Ishikawa (cell line): ENCODE data around the gene ZEB2.

Source experiments
- CEBPB ChIP-seq: IDR thresholded peaks from 2 replicates; pipeline ENCODE4 v1.6.1; 2012
- CREB1 ChIP-seq: IDR thresholded peaks from 2 replicates; pipeline ENCODE4 v1.6.1; 2012; ENCODE audit warnings: low read depth
- EGR1 ChIP-seq: IDR thresholded peaks from 2 replicates; pipeline ENCODE4 v1.6.1; 2012
- EP300 ChIP-seq: IDR thresholded peaks from 2 replicates; pipeline ENCODE4 v1.6.1; 2012; ENCODE audit warnings: borderline replicate concordance
- FOXM1 ChIP-seq: IDR thresholded peaks from 2 replicates; pipeline ENCODE4 v1.6.1; 2012; ENCODE audit warnings: low read depth, borderline replicate concordance
- NFIC ChIP-seq: IDR thresholded peaks from 2 replicates; pipeline ENCODE4 v1.6.1; 2012
- RAD21 ChIP-seq: IDR thresholded peaks from 2 replicates; pipeline ENCODE4 v1.6.1; 2012; ENCODE audit warnings: low read depth
- TAF1 ChIP-seq: IDR thresholded peaks from 2 replicates; pipeline ENCODE4 v1.6.1; 2012; ENCODE audit warnings: low read depth, mild to moderate bottlenecking
- TCF12 ChIP-seq: IDR thresholded peaks from 2 replicates; pipeline ENCODE4 v1.6.1; 2012; ENCODE audit warnings: low read depth
- TEAD4 ChIP-seq: IDR thresholded peaks from 2 replicates; pipeline ENCODE4 v1.6.1; 2012
- YY1 ChIP-seq: IDR thresholded peaks from 2 replicates; pipeline ENCODE4 v1.6.1; 2012; ENCODE audit warnings: low read depth
- ZBTB7A ChIP-seq: IDR thresholded peaks from 2 replicates; pipeline ENCODE4 v1.6.1; 2012; ENCODE audit warnings: low read depth
- TF ChIP-seq, protein P1 (sequence below): IDR thresholded peaks from 2 replicates; pipeline ENCODE4 v1.6.1; 2012
- TF ChIP-seq, protein P2 (sequence below): IDR thresholded peaks from 2 replicates; pipeline ENCODE4 v1.6.1; 2012; ENCODE audit warnings: low read depth, mild to moderate bottlenecking
- TF ChIP-seq, protein P3 (sequence below): IDR thresholded peaks from 2 replicates; pipeline ENCODE4 v1.6.1; 2012

The ZEB2 gene

DNA sequence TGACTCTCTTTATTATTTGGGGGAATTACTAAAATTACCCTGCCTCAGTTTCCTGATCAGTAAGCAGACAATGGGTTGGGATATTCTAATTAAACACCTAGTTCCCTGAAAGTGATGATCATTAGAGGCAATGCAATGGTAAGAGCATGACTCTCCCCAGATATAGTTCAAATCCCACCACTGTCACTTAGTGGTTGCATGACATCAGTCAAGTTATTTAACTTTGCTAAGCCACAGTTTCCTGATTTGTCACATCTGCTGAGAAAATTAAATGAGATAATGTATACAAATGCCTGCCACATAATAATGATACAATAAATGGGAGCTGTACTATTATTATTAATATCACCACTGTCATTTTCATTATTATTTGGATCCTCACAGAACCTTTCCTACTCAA is 29.9 kb downstream of the ZEB2 start:
- TF ChIP-seq TAF1 (no peak), TCF12 (no peak), FOXM1 (no peak), NFIC (no peak), RAD21 (no peak), TEAD4 (no peak), CEBPB (no peak)
- TF ChIP-seq, protein P1, sequence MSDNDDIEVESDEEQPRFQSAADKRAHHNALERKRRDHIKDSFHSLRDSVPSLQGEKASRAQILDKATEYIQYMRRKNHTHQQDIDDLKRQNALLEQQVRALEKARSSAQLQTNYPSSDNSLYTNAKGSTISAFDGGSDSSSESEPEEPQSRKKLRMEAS = no peak
- TF ChIP-seq, protein P2, sequence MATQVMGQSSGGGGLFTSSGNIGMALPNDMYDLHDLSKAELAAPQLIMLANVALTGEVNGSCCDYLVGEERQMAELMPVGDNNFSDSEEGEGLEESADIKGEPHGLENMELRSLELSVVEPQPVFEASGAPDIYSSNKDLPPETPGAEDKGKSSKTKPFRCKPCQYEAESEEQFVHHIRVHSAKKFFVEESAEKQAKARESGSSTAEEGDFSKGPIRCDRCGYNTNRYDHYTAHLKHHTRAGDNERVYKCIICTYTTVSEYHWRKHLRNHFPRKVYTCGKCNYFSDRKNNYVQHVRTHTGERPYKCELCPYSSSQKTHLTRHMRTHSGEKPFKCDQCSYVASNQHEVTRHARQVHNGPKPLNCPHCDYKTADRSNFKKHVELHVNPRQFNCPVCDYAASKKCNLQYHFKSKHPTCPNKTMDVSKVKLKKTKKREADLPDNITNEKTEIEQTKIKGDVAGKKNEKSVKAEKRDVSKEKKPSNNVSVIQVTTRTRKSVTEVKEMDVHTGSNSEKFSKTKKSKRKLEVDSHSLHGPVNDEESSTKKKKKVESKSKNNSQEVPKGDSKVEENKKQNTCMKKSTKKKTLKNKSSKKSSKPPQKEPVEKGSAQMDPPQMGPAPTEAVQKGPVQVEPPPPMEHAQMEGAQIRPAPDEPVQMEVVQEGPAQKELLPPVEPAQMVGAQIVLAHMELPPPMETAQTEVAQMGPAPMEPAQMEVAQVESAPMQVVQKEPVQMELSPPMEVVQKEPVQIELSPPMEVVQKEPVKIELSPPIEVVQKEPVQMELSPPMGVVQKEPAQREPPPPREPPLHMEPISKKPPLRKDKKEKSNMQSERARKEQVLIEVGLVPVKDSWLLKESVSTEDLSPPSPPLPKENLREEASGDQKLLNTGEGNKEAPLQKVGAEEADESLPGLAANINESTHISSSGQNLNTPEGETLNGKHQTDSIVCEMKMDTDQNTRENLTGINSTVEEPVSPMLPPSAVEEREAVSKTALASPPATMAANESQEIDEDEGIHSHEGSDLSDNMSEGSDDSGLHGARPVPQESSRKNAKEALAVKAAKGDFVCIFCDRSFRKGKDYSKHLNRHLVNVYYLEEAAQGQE = no peak
- TF ChIP-seq, protein P3, sequence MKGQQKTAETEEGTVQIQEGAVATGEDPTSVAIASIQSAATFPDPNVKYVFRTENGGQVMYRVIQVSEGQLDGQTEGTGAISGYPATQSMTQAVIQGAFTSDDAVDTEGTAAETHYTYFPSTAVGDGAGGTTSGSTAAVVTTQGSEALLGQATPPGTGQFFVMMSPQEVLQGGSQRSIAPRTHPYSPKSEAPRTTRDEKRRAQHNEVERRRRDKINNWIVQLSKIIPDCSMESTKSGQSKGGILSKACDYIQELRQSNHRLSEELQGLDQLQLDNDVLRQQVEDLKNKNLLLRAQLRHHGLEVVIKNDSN = no peak

DNA sequence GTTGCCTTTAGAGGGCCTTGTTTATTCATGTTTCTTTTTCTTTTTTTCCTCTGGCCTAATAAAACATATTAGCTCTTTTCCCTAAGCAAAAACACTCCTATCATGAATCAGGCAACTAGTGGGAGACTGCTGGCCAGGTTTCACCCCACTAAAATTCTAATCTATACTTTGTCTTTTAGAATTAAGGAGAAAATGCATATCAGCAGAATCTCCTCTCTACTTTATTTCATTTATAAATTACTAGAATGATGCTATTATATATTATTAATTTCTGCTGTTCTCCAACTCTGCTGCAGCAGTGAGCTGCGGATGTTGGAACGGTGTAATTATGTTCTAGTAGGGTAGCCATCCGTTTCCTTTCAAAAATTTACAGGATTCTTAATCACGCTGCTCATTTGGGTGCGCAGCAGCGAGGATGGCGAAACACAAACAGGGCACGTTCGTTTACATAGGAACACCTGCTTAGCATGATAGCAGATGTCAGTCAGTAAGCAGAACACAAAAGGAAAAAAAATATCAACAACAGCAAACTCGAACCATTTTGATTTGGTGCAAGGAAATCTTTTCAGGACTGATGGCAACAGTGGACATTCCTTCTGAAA is 30.5 kb downstream of the ZEB2 start:
- TF ChIP-seq YY1 (no peak), EP300 (no peak), NFIC (no peak), TAF1 (no peak), RAD21 (no peak), TEAD4 (no peak), CREB1 (no peak), ZBTB7A (no peak), CEBPB (no peak), FOXM1 (no peak), TCF12 (no peak), EGR1 (no peak)
- TF ChIP-seq, protein P3 = no peak
- TF ChIP-seq, protein P2 = no peak
- TF ChIP-seq, protein P1 = no peak

DNA sequence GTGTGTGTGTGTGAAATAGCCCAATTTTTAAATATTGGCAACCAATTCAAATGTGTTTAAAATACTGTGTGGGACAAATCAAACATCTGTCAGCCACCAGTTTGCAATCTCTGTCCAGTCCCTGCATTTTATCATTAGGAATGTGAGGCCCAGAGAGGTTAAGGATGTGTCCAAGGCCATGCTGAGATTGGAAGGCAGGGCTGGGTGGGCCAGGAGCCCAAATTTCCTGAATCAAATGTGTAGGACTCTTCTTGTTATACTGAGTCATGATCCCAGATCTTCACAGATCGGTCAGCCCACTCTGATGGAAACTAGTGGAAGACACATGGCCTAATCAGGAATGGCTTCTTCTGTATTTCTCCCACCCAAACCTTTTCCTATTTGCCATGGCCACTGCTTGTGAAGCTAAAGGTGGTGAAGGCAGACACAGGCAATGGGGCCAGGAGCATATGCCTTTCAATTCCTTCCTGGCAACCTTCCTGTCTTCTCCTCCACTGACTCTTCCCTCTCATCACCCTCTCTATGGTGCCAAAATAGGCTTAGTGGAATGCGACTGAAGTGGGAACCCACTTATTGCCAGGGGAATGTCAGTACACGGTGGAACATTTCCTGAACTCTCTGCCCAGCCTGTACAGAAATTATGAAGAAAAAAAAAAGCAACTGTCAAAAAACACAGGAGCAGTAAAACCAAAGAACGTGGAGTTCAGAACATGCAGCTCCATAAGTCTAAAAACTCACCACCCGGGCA is 35.5 kb downstream of the ZEB2 start:
- TF ChIP-seq EP300 = no peak
- no peak for TF ChIP-seq TEAD4
- no peak for TF ChIP-seq YY1
- TF ChIP-seq TCF12 = no peak
- no peak for TF ChIP-seq ZBTB7A
- TF ChIP-seq NFIC = no peak
- TF ChIP-seq, protein P3 = no peak
- TF ChIP-seq CREB1 = no peak
- TF ChIP-seq EGR1 = no peak
- no peak for TF ChIP-seq TAF1
- no peak for TF ChIP-seq RAD21
- no peak for TF ChIP-seq FOXM1

DNA sequence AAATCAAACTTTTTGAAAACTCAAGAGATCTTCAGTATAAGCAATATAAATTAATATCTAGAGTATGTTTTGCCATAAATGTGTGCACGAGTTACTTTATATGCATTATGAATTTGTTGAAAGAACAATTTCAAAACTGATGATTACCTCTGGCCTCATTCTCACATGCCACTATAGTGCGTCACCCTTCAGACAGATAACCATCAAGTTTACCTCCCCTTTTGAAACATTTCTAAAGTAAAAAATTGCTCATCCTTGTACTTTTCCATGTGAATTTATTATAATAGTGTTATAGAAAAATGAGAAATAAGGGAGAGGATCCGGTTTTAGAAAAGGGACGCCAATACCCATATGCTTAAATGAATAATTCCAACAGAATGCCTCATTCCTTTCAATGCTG is 38.3 kb downstream of the ZEB2 start:
- TF ChIP-seq NFIC (no peak), TEAD4 (no peak), EP300 (no peak), YY1 (no peak), CEBPB (no peak), FOXM1 (no peak), TCF12 (no peak), ZBTB7A (no peak), RAD21 (no peak), EGR1 (no peak), CREB1 (no peak), TAF1 (no peak)
- TF ChIP-seq, protein P3 = no peak
- TF ChIP-seq, protein P1 = no peak
- TF ChIP-seq, protein P2 = no peak
